ENCODE results near the gene OR4D10.

- TF ChIP-seq CTCF (IDR thresholded peaks at IDR 0.05), result no peak
- TF ChIP-seq POLR2A (IDR thresholded peaks at IDR 0.05; ENCODE audit: low read depth), result no peak
Measured at GRCh38 chr11:59473015-59473414, at the start of gene OR4D10.

Measured in esophagus muscularis mucosa (tissue), 3 donors.